Esophagus squamous epithelium (tissue), 4 donors: ENCODE results near the gene OGDH.

Experiments used
- CTCF ChIP-seq, 6 experiments: fragments of 450-650 bp in 4 of 6; fragments of 200-600 bp in 2 of 6; sonication (generic) in 2 of 6; IDR thresholded peaks; one replicate each; pipeline ENCODE4 v1.5.1; 2016 to 2019; ENCODE audit warnings: antibody characterized with exemption in 6 of 6, mild to moderate bottlenecking in 4 of 6, moderate library complexity in 4 of 6
- POLR2A ChIP-seq, 4 donors: fragments of 450-650 bp; IDR thresholded peaks; one replicate each; pipeline ENCODE4 v1.6.1; 2017; ENCODE audit warnings: antibody characterized with exemption in 4 of 4, mild to moderate bottlenecking in 4 of 4, moderate library complexity in 3 of 4

- TF ChIP-seq POLR2A (IDR thresholded peaks at IDR 0.05) (no peak), CTCF (IDR thresholded peaks at IDR 0.05) (no peak)
These were observed 105.1 kb downstream of the OGDH start for GRCh38 chr7:44711528-44711927.
